GM21717 (cell line): ENCODE measurements around the gene GFY.

Experiments used
- ATAC-seq: cut with Tn5 transposase; IDR thresholded peaks from one replicate; pipeline ENCODE4 v1.9.1; 2021; ENCODE audit warnings: mild to moderate bottlenecking, moderate library complexity; ENCODE audit not compliant: unreplicated experiment

The GFY gene

GRCh38 chr19:49428547-49429451, 3.6 kb downstream of the GFY start:
- ATAC-seq = no peak

- no peak for ATAC-seq
These were observed 5.0 kb downstream of the GFY start for GRCh38 chr19:49430172-49430677.

DNA sequence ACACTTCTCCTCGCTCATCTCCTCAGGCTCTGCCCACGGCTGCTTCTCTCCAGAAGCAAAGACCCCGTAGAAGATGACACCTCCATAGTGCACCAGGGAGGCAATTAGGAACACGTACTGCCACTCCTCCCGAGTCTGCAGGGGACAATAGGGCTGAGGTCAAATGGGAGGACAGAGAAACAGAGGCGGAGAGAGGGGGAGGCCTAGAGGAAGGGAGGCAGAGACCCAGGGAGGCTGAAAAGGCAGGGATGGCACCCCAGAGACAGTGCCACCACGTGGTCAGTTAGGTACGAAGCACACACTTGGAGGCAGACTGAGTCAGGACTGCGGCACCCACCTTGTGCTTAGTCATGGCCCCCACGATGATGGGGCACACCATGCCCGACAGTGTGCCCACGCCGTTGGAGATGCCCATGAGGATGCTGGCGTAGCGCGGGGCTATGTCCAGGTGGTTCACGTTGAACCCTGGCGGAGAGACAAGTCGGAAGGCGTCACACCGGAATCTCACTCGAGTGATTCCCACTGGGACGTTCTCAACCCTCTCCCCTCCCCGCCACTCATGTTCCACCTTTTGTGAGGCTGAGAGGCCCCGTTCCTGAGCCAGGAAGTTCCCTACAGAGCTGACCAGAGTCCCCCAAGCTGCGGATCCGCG, 5.6 kb downstream of the GFY start:
- ATAC-seq = no peak

DNA sequence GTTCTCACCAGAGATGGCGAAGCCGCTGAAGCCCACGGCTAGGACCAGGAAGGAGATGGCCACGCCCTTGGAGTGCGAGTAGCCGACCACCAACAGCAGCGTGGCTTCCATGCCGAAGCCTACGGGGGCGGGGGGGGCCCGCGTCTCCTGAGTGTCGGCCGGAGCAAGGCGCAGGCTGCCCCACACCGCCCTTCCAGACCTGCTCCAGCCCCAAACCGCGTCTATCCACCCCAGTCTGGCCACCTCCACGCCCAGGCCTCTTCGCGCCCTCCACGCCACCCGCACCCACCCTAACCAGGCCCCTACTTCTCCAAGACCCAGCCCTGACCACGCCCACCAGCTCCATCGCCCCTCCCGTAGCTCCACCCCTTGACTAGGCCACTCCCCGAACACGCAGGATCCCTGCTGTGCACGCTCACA, 6.2 kb downstream of the GFY start:
- ATAC-seq = no peak

DNA sequence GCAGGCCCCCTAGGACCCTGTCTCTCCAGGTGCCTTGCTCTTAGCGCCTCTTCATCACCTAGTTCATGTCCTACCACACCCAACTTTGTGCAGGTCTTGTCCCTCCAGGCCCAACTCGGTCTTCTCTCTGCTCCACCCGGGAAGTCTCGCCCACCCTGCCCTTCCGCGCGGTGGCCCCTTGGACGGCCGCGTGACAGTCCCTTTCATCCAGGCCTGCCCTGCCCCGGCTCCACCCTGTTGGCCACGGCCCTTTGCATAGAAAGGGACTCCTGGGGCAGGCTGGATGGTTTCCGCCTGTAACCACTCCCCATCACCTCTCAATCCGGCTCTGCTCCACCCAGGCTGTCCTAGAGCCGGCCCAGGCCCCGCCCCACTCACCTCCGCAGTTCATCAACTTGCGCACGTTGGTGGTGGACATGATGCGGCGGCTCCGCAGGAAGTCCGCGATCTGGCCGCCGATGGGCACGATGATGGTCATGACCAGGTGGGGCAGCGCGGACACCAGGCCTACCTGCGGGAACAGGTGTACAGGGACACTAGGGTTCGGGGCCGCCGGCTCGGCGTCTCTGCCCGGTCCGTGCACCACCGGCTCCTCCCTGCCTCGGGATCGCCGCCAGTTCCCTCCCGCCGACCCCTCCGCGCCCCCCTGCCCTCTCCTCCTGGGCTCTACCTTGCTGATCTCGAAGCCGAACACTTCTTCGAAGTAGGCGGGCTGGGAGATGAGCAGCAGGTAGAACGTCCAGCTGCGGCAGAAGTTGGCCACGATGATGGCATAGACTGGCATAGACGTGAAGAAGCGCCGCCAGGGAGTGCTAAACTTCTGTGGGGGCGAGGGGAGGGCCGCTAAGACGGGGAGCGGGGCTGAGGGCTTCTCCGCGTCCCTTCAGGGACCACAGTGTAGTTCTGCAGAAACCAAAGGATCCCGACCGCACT, 7.2 kb downstream of the GFY start:
- ATAC-seq = no peak

GRCh38 chr19:49433240-49433901, 8.2 kb downstream of the GFY start:
- ATAC-seq = no peak

DNA sequence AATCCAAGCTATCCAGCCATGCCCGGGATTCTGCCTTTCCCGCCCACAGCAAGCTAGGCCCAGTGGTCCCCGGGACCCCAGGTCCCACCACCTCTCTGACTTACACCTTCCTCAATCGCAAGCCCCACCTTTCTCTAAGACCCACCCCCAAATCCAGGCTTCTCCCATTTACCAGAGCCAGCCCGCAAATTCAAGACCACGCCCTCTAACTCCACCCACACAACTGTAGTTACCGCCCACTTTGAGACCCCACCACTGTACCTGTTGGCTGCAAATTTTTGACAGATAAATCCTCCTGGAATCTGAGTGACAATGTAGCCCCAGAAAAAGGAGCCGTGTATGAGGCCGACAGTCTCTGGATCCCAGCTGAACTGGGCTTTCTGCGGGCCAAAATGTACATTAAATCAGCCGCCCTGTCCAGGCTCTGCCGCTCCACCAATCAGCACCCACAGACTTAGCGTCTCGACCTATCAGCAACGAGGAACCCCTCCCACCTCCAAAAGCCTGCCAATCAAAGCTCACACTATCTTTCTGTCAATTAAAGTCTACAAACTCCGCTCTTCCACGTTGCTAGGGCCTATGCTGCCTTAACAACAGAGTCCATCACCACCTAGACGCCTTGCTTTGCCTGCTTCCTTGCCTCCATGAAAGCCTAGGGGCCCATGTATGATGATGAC, 9.9 kb downstream of the GFY start:
- ATAC-seq = no peak

GRCh38 chr19:49435670-49436069, 10.5 kb downstream of the GFY start:
- ATAC-seq = no peak

DNA sequence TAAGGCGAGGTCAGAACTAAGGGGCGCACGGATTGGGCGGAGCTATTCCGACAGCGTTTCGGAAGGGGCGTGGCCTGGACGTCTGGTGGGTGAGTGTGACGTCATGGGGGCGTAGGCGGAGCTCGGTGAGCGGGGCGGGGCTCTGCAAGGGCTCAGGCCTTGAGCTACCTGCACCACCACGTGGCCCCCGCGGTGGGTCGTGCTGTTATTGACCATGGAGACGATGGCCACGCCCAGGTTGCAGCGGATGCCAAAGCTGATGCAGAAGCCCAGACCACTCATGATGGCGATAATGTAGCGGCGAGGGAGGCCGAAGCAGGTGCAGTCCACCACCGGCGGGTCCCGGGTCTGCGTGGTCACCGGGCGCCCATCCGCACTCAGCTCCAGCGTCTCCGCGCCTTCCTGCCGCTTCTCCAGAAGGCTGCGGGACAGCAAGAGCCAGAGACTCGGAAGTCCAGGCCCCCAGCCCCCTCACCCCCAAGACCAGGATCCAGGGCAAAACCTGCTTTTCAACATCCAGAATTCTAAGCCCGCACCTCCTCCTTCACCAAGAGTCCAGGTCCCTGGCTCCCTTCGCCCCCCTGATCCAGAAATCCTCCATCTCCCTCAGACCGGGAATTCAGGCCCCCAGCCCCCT, 11.3 kb downstream of the GFY start:
- no peak for ATAC-seq

GRCh38 chr19:49437231-49437630, 12.0 kb downstream of the GFY start:
- no peak for ATAC-seq

- ATAC-seq = no peak
These were observed 13.1 kb downstream of the GFY start for GRCh38 chr19:49438261-49438660.

- ATAC-seq = no peak
These were observed 14.6 kb downstream of the GFY start for GRCh38 chr19:49439836-49440235.

DNA sequence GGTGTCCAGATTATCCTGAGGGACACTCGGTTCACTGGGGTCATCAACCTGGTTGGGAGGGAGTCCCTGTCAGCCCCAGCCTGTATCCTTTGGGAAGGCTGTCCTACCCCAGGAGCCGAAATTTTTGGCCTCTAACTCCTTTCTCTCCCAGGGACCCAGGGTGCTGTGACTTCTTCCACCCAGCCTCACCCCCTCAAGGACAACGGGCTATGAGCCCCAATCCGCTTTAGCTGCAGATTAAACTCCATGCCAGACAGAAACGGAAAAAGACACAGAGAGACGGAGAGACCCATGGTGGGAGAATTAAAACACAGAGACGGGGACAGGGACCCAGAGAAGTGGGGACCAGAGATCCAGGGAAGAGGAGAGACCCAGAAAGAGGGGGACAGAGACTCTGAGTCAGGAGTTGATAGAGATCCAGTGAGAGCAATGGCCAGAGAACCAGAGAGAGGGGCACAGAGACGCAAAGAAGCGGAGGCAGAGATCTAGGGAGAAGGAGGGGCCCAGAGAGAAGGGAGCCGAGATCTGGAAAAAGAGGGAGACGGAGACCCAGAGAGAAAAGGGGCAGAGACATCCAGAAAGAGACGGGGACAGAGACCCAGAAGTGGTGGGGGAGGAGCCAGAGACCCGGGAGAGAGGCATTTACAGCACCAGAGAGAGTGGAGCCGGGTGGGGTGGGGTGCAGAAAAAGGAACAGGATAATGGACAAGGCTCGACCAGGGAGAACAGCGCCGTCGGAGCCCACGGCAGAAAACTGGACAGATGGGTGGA, 15.4 kb downstream of the GFY start:
- ATAC-seq = no peak

- ATAC-seq = no peak
These were observed 16.2 kb downstream of the GFY start, which contains the start of gene SLC17A7 for GRCh38 chr19:49441210-49441959. SLC17A7 (minus strand) TSS chr19:49441527; CDS start chr19:49441379, 148 bp downstream.

DNA sequence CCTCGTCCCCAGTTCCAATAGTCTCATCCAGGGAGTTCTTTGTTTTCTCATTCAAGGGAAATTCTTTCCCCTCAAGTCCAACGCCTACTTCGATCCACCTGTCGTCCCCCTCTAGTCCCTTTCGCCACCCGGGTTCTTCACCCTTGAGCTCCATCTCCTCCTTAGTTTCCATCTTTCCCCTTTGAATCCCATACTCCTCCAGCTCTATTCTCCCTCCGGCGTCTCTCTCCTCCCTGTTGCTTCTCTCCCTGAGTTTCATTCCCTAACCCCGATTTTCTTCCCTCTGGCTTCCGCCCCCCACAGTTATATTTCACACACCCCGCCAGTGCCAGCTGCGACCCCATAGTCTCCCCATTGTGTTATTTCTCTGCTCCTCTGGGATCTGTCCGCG, 16.8 kb downstream of the GFY start:
- no peak for ATAC-seq

- no peak for ATAC-seq
These were observed 17.2 kb downstream of the GFY start for GRCh38 chr19:49442354-49442753.

- no peak for ATAC-seq
These were observed 17.7 kb downstream of the GFY start for GRCh38 chr19:49442771-49443365.
